CD14-positive monocyte (primary cell): ENCODE measurements around the gene PABPN1L. TPM values are rescaled to one million over a fixed set of nuclear protein-coding genes. Genes with fewer than 3 reads are reported as not detected.
A peak's percentile ranks its signal among the peaks of the same experiment; 100 is the strongest.

Source experiments
- DNase-seq, 3 donors: peaks; one replicate each; pipeline ENCODE4 v3.0.0-alpha.2; 2011 to 2022
- H2AFZ ChIP-seq: 2 replicates; pipeline ENCODE4 v1.6.0; 2012; ENCODE audit warnings: mild to moderate bottlenecking, low read depth, low read length, inconsistent platforms; ENCODE audit not compliant: insufficient read depth, poor library complexity, severe bottlenecking
- H3K27ac ChIP-seq, 2 donors: 1 replicate in 1 of 2; 2 replicates in 1 of 2; pipeline ENCODE4 v1.5.1; 2012 to 2013; ENCODE audit warnings: low read length in 2 of 2, control low read depth in 1 of 2, inconsistent platforms in 1 of 2, low read depth in 1 of 2, mild to moderate bottlenecking in 1 of 2
- H3K27me3 ChIP-seq, 2 donors: one replicate each; pipeline versions ENCODE4 v1.6.0 to v1.6.1; 2011 to 2013; ENCODE audit warnings: low read length in 2 of 2; ENCODE audit not compliant: control insufficient read depth in 2 of 2, insufficient read depth in 2 of 2
- H3K36me3 ChIP-seq, 2 donors: replicated peaks in 1 of 2; 1 replicate in 1 of 2; 2 replicates in 1 of 2; pipeline versions ENCODE4 v1.5.1 to v1.6.1; 2012 to 2013; ENCODE audit warnings: low read length in 2 of 2, control low read depth in 1 of 2, inconsistent platforms in 1 of 2, mild to moderate bottlenecking in 1 of 2; ENCODE audit not compliant: insufficient read depth in 2 of 2, control insufficient read depth in 1 of 2
- H3K4me1 ChIP-seq, 2 donors: 1 replicate in 1 of 2; 2 replicates in 1 of 2; pipeline versions ENCODE4 v1.5.1 to v1.6.1; 2012 to 2013; ENCODE audit warnings: low read length in 2 of 2, control low read depth in 1 of 2, inconsistent platforms in 1 of 2, mild to moderate bottlenecking in 1 of 2, moderate library complexity in 1 of 2; ENCODE audit not compliant: insufficient read depth in 2 of 2, control insufficient read depth in 1 of 2
- H3K4me2 ChIP-seq: replicated peaks from 2 replicates; pipeline ENCODE3; 2012; ENCODE audit warnings: low read length, moderate library complexity, mild to moderate bottlenecking; ENCODE audit not compliant: poor library complexity, severe bottlenecking; ENCODE audit errors: extremely low read depth
- H3K4me3 ChIP-seq, 3 experiments: fragments of 200-600 bp in 1 of 3; sonication (generic) in 1 of 3; replicated peaks in 1 of 3; 1 replicate in 2 of 3; 2 replicates in 1 of 3; pipeline ENCODE4 v1.5.1; 2011 to 2013; ENCODE audit warnings: low read length in 3 of 3, mild to moderate bottlenecking in 3 of 3, control low read depth in 2 of 3, low read depth in 2 of 3, inconsistent platforms in 1 of 3, moderate library complexity in 1 of 3
- H3K79me2 ChIP-seq: 2 replicates; pipeline ENCODE4 v1.6.0; 2012; ENCODE audit warnings: mild to moderate bottlenecking, control low read depth, inconsistent platforms, low read length, moderate library complexity; ENCODE audit not compliant: insufficient read depth
- H3K9ac ChIP-seq: 2 replicates; pipeline ENCODE4 v1.6.0; 2017; ENCODE audit warnings: low read length, mild to moderate bottlenecking; ENCODE audit not compliant: insufficient read depth, poor library complexity, severe bottlenecking
- H3K9me3 ChIP-seq, 2 donors: replicated peaks in 1 of 2; 1 replicate in 1 of 2; 2 replicates in 1 of 2; pipeline versions ENCODE4 v1.5.1 to v1.6.1; 2012 to 2013; ENCODE audit warnings: low read length in 2 of 2, control low read depth in 1 of 2; ENCODE audit not compliant: control insufficient read depth in 1 of 2, insufficient read depth in 1 of 2
- H4K20me1 ChIP-seq: 2 replicates; pipeline ENCODE4 v1.6.0; 2012; ENCODE audit warnings: mild to moderate bottlenecking, low read length, control low read depth, moderate library complexity; ENCODE audit not compliant: insufficient read depth
- H3K27ac Mint-ChIP-seq, 7 donors: one replicate each; pipeline ENCODE4 v1.8.0; 2020; ENCODE audit warnings: mild to moderate bottlenecking in 7 of 7, mixed read lengths in 7 of 7, moderate library complexity in 6 of 7, inconsistent platforms in 2 of 7
- H3K27me3 Mint-ChIP-seq, 3 donors: one replicate each; pipeline ENCODE4 v1.8.0; 2021 to 2022; ENCODE audit warnings: low read depth in 3 of 3, mild to moderate bottlenecking in 3 of 3, mixed read lengths in 3 of 3, moderate library complexity in 3 of 3, inconsistent platforms in 1 of 3
- H3K36me3 Mint-ChIP-seq, 2 donors: one replicate each; pipeline ENCODE4 v1.8.0; 2020; ENCODE audit warnings: mixed read lengths in 2 of 2, inconsistent platforms in 1 of 2, mild to moderate bottlenecking in 1 of 2
- H3K4me1 Mint-ChIP-seq: one replicate; pipeline ENCODE4 v1.8.0; 2020; ENCODE audit warnings: mild to moderate bottlenecking, mixed read lengths
- H3K4me3 Mint-ChIP-seq, 2 donors: one replicate each; pipeline ENCODE4 v1.8.0; 2020; ENCODE audit warnings: mild to moderate bottlenecking in 2 of 2, mixed read lengths in 2 of 2, moderate library complexity in 1 of 2
- H3K9me3 Mint-ChIP-seq, 7 donors: one replicate each; pipeline ENCODE4 v1.8.0; 2020 to 2022; ENCODE audit warnings: mixed read lengths in 7 of 7, mild to moderate bottlenecking in 6 of 7, moderate library complexity in 6 of 7, inconsistent platforms in 2 of 7
- WGBS: methylation state at CpG from one replicate; pipeline ENCODE4 v1.1.5; 2013; ENCODE audit warnings: missing lambda C conversion rate; ENCODE audit not compliant: insufficient coverage; 5-methylcytosine and 5-hydroxymethylcytosine counted together
- intact Hi-C, 2 donors: fragments of 100-400 bp; cut with micrococcal nuclease; formaldehyde crosslinking; loops; one replicate each; pipeline versions ENCODE4 v1.15.0 to v1.15.1; 2023
- polyA plus RNA-seq, 3 donors: library from polyadenylated mRNA; depleted of rRNA in 1 of 3; unstranded in 2 of 3; stranded (reverse) in 1 of 3; fragments of 300-500 nt in 2 of 3; fragments of >200 nt in 1 of 3; fragmentation: Illumina TruSeq in 2 of 3; gene quantifications; 1 replicate in 2 of 3; 2 replicates in 1 of 3; pipeline ENCODE4 v1.2.3, GENCODE V29; 2012 to 2021
- TF ChIP-seq, protein P1 (sequence below): fragments of 200-600 bp; IDR thresholded peaks from one replicate; pipeline ENCODE4 v1.8.0; 2022; ENCODE audit warnings: antibody characterized with exemption, mild to moderate bottlenecking

PABPN1L gene
- polyA plus RNA-seq, 3 donors, result 0.39 TPM; not detected in 2

- Histone ChIP-seq H3K9me3 (no peaks in the 10 kb centered on the region), H3K36me3 (peaks cover 48 to 57% of the 10 kb centered on the region in 2 donors), H3K4me1 (peaks cover 24 to 27% of the 10 kb centered on the region in 2 donors), H3K9ac (no peak overlapping the region), H2AFZ (no peak overlapping the region), H3K4me3 (no peak overlapping the region), H3K27ac (no peak overlapping the region), H3K27me3 (no peaks in the 10 kb centered on the region), H3K79me2 (peaks cover under 1% of the 10 kb centered on the region), H3K4me2 (no peak overlapping the region), H4K20me1 (peaks cover 73% of the 10 kb centered on the region)
- Mint-ChIP-seq H3K36me3 (peaks cover 38 to 63% of the 10 kb centered on the region in 2 donors), H3K27ac (peak overlapping the region in 1 of 7 donors; percentile 18), H3K4me1 (peaks cover 20% of the 10 kb centered on the region), H3K27me3 (peaks cover 0 to 2% (median 2%) of the 10 kb centered on the region in 3 donors), H3K9me3 (no peaks in the 10 kb centered on the region), H3K4me3 (no peak overlapping the region)
- TF ChIP-seq, protein P1, sequence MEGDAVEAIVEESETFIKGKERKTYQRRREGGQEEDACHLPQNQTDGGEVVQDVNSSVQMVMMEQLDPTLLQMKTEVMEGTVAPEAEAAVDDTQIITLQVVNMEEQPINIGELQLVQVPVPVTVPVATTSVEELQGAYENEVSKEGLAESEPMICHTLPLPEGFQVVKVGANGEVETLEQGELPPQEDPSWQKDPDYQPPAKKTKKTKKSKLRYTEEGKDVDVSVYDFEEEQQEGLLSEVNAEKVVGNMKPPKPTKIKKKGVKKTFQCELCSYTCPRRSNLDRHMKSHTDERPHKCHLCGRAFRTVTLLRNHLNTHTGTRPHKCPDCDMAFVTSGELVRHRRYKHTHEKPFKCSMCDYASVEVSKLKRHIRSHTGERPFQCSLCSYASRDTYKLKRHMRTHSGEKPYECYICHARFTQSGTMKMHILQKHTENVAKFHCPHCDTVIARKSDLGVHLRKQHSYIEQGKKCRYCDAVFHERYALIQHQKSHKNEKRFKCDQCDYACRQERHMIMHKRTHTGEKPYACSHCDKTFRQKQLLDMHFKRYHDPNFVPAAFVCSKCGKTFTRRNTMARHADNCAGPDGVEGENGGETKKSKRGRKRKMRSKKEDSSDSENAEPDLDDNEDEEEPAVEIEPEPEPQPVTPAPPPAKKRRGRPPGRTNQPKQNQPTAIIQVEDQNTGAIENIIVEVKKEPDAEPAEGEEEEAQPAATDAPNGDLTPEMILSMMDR, result no peak
- no peak for DNase-seq
- 88% methylated on average over 23 of the region's 40 CpGs for WGBS
- intact Hi-C loops, result no loop called here
Measured at GRCh38 chr16:88841521-88842307, 24.7 kb downstream of the PABPN1L start.

GRCh38 chr16:88840600-88841215 lies 25.8 kb downstream of the PABPN1L start:
- H3K4me2 ChIP-seq, result no peak overlapping the region
- H3K9me3 Mint-ChIP-seq, result no peaks in the 10 kb centered on the region
- peak in 2 of 3 donors; percentile 36 to 52 for DNase-seq
- peak overlapping the region in 1 of 2 donors; percentile 42 for H3K4me3 Mint-ChIP-seq
- H3K4me3 ChIP-seq, result no peak overlapping the region
- H3K27me3 Mint-ChIP-seq, result peaks cover 0 to 2% (median 2%) of the 10 kb centered on the region in 3 donors
- H3K27ac Mint-ChIP-seq, result peak overlapping the region in 5 of 7 donors; percentile 10 to 90 (median 80)
- H3K9me3 ChIP-seq, result no peaks in the 10 kb centered on the region
- H2AFZ ChIP-seq, result no peak overlapping the region
- peaks cover 63% of the 10 kb centered on the region for H4K20me1 ChIP-seq
- H3K79me2 ChIP-seq, result no peaks in the 10 kb centered on the region
- H3K4me1 Mint-ChIP-seq, result peaks cover 20% of the 10 kb centered on the region
- H3K27me3 ChIP-seq, result no peaks in the 10 kb centered on the region
- intact Hi-C loops, result no loop called here
- TF ChIP-seq, protein P1, result no peak
- H3K9ac ChIP-seq, result no peak overlapping the region
- H3K36me3 Mint-ChIP-seq, result peaks cover 39 to 62% of the 10 kb centered on the region in 2 donors
- peaks cover 48 to 59% of the 10 kb centered on the region in 2 donors for H3K36me3 ChIP-seq
- WGBS, result 75% methylated on average over 28 of the region's 30 CpGs
- H3K4me1 ChIP-seq, result peaks cover 24 to 27% of the 10 kb centered on the region in 2 donors
- H3K27ac ChIP-seq, result no peak overlapping the region
